Measurements from ENCODE around the gene H6PD. TPM values are rescaled to one million over a fixed set of nuclear protein-coding genes. Genes with fewer than 3 reads are reported as not detected.

H6PD gene
- total RNA-seq, 1 donor from 2014 or later = 21.3 TPM

- no peak for DNase-seq
Measured at GRCh38 chr1:9207086-9207485, 27.5 kb upstream of the H6PD start.

GRCh38 chr1:9207715-9208114 lies 26.9 kb upstream of the H6PD start:
- no peak for DNase-seq

DNA sequence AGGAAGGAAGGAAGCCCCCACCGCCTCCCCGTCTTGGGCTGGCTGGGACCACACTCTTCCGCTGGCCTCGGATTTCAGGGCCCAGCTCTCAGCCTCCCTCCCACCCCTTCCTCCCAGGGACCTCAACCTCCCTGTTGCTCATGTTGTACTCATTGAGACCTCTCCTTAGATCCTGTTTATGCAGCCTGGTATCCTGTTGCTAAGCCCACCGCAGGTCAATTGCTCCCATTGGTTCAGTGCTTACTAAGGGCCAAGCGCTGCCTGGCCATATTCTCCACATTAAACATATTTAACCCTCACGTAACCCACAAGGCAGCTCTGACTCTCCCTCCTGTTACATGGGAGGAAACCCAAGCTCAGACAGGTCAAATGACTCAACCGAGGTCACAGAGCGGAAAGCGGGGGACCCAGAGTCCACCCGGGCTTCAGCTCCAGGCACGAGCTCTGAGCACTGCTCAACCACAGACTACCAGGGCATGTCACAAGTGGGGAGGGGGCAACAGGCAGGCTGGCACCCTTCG lies 23.2 kb upstream of the H6PD start:
- DNase-seq = peak; percentile 91

GRCh38 chr1:9212735-9213134 lies 21.8 kb upstream of the H6PD start:
- no peak for DNase-seq

DNA sequence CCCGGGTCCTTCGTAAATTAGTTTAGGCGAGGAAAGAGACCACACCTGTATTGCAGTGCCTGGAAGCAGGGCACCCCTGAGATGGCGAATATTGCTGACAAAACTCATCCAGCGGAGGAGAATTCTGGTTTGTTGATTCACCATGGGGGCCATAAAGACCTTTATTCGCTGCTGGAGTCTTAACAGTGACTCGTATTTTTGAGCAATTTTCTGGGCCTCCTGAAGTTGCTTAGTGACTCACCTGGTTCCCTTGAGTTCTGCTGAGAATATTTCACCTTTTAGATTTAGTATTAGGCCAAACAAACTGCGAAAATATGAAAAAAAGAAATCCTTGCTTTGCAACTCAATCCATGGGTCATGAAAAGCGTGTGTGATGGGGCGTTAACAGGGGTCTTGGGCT lies 20.6 kb upstream of the H6PD start:
- no peak for DNase-seq

DNA sequence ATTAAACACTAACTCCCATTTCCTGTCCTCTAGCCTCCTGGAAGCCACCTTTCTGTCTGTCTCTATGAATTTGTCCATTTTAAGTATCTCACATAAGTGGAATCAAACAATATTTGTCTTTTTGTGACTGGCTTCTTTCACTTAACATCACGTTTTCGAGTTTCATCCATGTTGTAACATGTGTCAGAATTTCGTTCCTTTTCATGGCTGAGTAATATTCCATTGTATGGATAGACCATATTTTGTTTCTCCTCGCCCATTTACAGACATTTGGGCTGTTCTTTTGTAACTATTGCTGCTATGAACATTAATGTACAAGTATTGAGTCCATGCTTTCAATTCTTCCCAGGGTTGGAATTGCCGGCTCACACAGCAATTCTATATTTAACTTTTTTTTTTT lies 15.7 kb upstream of the H6PD start:
- no peak for DNase-seq

DNA sequence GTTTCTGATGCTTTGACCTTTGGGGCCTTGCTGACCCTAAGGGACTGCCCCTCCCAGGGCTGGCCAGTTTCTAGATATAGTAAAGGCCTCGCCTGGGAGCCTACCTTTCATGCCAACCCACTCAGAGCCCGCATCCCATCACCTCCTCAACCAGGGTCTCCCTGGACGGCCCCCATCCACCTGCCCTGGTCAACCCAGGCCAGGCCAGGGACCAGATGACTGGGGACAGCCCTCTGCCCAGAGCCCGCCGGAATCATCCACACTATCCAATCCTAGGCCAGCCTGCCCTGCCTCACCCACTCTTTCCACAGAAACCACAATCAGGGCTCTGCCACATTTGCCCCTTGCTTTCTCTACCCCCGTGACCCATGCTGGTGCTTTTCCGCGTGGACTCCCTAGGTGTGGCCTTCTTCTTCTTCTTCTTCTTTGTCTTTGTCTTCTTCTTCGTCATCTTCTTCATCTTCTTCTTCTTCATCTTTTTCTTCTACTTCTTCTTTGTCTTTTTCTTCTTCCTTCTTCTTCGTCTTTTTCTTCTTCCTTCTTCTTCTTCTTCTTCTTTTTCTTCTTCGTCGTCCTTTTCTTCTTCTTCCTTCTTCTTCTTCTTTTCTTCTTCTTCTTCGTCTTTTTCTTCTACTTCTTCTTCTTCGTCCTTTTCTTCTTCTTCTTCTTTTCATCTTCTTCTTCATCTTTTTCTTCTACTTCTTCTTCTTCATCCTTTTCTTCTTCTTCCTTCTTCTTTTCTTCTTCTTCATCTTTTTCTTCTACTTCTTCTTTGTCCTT lies 11.5 kb upstream of the H6PD start:
- no peak for DNase-seq

GRCh38 chr1:9224664-9225410 lies 9.7 kb upstream of the H6PD start:
- DNase-seq = no peak

- no peak for DNase-seq
Measured at GRCh38 chr1:9225411-9225785, 9.2 kb upstream of the H6PD start.

GRCh38 chr1:9228609-9229008 lies 6.0 kb upstream of the H6PD start:
- no peak for DNase-seq

GRCh38 chr1:9229549-9229948 lies 5.0 kb upstream of the H6PD start:
- no peak for DNase-seq

DNA sequence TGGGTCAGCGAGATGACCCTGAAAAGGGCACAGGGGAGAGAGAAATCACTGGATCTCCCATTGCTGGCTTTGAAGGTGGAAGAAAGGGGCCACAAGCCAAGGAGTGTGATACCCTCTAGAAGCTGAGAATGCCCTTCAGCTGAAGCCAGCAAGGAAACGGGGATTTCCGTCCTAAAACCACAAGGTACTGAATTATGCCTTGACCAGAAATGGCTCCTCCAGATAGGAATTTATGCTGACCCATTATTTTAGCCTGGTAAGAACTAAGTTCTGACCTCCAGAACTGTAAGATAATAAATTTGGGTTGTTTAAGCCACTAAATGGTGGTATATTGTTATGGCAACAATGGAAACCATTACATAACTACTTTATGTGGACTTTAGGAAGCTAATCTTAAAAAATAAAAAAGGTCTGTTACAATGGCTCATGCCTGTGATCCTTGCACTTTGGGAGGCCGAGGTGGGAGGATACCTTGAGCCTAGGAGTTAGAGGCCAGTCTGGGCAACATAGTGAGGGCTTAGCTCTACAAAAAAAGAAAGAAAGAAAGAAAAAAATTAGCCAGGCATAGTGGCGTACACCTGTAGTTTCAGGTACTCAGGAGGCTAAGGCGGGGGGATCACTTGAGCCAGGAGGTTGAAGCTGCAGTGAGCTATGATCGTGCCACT lies 3.6 kb upstream of the H6PD start:
- no peak for DNase-seq

- DNase-seq = no peak
Measured at GRCh38 chr1:9231648-9232332, 2.8 kb upstream of the H6PD start.

- DNase-seq = peak; percentile 77
Measured at GRCh38 chr1:9233241-9233941, 1.2 kb upstream of the H6PD start.

DNA sequence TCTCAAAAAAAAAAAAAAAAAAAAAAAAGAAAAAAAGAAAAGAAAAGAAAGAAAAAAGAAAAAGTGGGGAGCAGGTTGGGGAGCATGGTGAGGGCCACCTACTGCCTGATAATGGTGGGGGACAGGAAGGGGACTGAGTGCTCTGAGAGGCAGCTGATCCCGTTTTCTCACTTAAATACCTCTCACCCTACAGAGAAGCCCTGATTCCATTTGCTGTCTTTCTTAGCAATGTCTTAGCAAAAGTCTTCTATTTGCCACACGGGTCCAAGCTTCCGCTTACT lies 692 bp upstream of the H6PD start:
- no peak for DNase-seq

DNA sequence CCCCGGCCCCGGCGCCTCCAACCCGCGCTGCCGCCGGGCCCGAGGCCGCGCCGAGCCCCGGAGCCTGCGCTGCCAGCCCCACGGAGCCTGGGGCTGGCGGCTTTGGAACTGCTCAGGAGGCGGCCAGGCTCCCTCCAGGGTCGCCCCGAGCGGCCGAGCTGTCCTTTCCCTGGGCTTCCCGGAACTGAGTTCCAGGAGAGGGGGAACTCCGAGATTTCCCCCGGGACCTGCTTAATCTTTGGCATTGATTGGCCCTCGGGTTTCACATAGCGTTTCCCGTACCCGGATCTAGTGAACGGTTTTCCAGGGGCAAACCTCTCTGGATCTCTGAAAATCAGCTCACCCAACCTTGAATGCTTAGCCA lies 504 bp downstream of the H6PD start:
- DNase-seq = peak; percentile 71

GRCh38 chr1:9235560-9235959 lies 986 bp downstream of the H6PD start:
- no peak for DNase-seq

DNA sequence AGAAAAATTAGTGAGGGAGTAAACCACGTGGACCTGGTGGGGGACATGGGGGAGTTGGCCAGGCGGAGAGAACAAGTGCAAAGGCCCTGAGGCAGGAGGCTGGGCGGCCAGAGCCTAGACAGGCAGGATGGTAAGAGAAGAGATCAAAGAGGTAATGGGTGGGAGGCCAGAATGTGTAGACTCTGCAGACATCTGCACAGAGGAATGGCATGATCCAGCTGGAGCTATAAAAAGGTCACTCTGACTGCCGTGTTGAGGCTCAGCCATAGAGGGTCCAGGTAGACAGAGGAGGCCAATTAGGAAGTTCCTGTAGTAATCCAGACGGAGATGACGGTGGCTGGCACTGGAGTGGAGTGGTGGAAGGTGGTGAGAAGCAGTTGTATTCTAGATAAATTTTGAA lies 3.6 kb downstream of the H6PD start:
- DNase-seq = peak; percentile 24

DNA sequence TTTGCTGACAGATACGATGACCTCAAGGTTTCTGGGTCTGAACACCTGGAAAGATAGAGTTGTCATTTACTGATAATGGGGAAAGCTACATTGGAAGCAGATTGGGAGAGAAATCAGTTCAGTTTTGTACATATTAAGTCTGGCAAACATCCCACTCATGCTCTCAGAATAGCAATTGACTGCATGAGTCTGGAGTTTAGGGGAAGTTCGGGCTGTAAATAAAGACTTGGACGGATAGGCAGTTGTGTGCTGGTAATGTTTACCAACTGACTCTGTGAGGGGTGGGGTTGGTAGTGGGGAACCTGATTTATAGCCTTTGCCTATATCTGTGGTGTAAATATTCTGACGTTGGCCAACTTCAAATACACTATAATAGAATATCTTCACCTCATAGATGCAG lies 4.0 kb downstream of the H6PD start:
- DNase-seq = peak; percentile 62

GRCh38 chr1:9239622-9240401 lies 5.2 kb downstream of the H6PD start:
- peak; percentile 87 for DNase-seq

- no peak for DNase-seq
Measured at GRCh38 chr1:9240914-9241820, 6.6 kb downstream of the H6PD start.
